RWPE2 (cell line): Measurements from ENCODE around the gene TRAF3IP1.

Experiments
- ATAC-seq: fragments of 200-7000 bp; cut with Tn5 transposase; 3 replicates; pipeline ENCODE4 v1.9.1; 2021; ENCODE audit warnings: low read depth
- DNase-seq: peaks from one replicate; pipeline ENCODE4 v3.0.0-alpha.2; 2020; ENCODE audit warnings: low spot score
- H3K27ac ChIP-seq: fragments of 450-650 bp; 2 replicates; pipeline ENCODE4 v1.5.1; 2017; ENCODE audit warnings: mild to moderate bottlenecking; ENCODE audit not compliant: poor library complexity, severe bottlenecking
- H3K27me3 ChIP-seq: fragments of 250-450 bp; sonication (Bioruptor Pico); 2 replicates; pipeline ENCODE4 v1.5.1; 2021; ENCODE audit warnings: mild to moderate bottlenecking, moderate library complexity; ENCODE audit not compliant: insufficient read depth, poor library complexity, severe bottlenecking
- H3K36me3 ChIP-seq: fragments of 250-450 bp; sonication (Bioruptor Pico); 2 replicates; pipeline ENCODE4 v1.5.1; 2020; ENCODE audit warnings: low read depth, mild to moderate bottlenecking, moderate library complexity
- H3K4me1 ChIP-seq: fragments of 250-450 bp; sonication (Bioruptor Pico); 2 replicates; pipeline ENCODE4 v1.5.1; 2021; ENCODE audit warnings: mild to moderate bottlenecking, moderate library complexity; ENCODE audit not compliant: insufficient read depth, poor library complexity, severe bottlenecking
- H3K4me3 ChIP-seq: fragments of 250-450 bp; sonication (Bioruptor Pico); 2 replicates; pipeline ENCODE4 v1.5.1; 2021; ENCODE audit warnings: mild to moderate bottlenecking, moderate library complexity; ENCODE audit not compliant: severe bottlenecking
- H3K9me3 ChIP-seq: fragments of 250-450 bp; sonication (Bioruptor Pico); 2 replicates; pipeline ENCODE4 v1.5.1; 2021; ENCODE audit warnings: mild to moderate bottlenecking, moderate library complexity; ENCODE audit not compliant: severe bottlenecking
- CTCF ChIP-seq: fragments of 450-650 bp; IDR thresholded peaks from one replicate; pipeline ENCODE4 v1.5.1; 2017; ENCODE audit warnings: mild to moderate bottlenecking, moderate library complexity; ENCODE audit not compliant: poor library complexity, severe bottlenecking

Gene TRAF3IP1

GRCh38 chr2:238378230-238379095, 58.1 kb downstream of the TRAF3IP1 start:
- ATAC-seq = no peak
- Histone ChIP-seq H3K27me3 (no peaks in the 10 kb centered on the region), H3K4me1 (peaks cover 24% of the 10 kb centered on the region), H3K36me3 (peaks cover under 1% of the 10 kb centered on the region; the same call in 1 of the 2 replicates), H3K27ac (peak overlapping the region; percentile 85), H3K9me3 (no peaks in the 10 kb centered on the region), H3K4me3 (no peak overlapping the region)
- DNase-seq = no peak
- no peak for TF ChIP-seq CTCF

- peaks cover 7% of the 10 kb centered on the region; the same call in 1 of the 2 replicates for H3K36me3 ChIP-seq
- TF ChIP-seq CTCF = no peak
- ATAC-seq (peak; percentile 57; the same call in 2 of the 3 replicates), DNase-seq (no peak)
- no peak overlapping the region for H3K4me3 ChIP-seq
- H3K27ac ChIP-seq = peak overlapping the region; percentile 85
- H3K9me3 ChIP-seq = no peaks in the 10 kb centered on the region
- H3K27me3 ChIP-seq = no peaks in the 10 kb centered on the region
- H3K4me1 ChIP-seq = peaks cover 24% of the 10 kb centered on the region
Observed at GRCh38 chr2:238379096-238379810, 58.9 kb downstream of the TRAF3IP1 start.

- peak; percentile 40 for ATAC-seq
Observed at GRCh38 chr2:238380336-238380735, 60.0 kb downstream of the TRAF3IP1 start.

GRCh38 chr2:238380785-238381184, 60.5 kb downstream of the TRAF3IP1 start:
- no peak for TF ChIP-seq CTCF
- Histone ChIP-seq H3K4me3 (no peak overlapping the region), H3K27me3 (no peaks in the 10 kb centered on the region), H3K36me3 (peaks cover 7% of the 10 kb centered on the region; the same call in 1 of the 2 replicates), H3K4me1 (peaks cover 24% of the 10 kb centered on the region), H3K9me3 (no peaks in the 10 kb centered on the region), H3K27ac (peak overlapping the region; percentile 85)
- DNase-seq (no peak), ATAC-seq (peak; percentile 87)

More at GRCh38 chr2:238380336-238380735, 60.0 kb downstream of the TRAF3IP1 start:
- DNase-seq = no peak
- TF ChIP-seq CTCF = no peak
- Histone ChIP-seq H3K9me3 (no peaks in the 10 kb centered on the region), H3K4me1 (peaks cover 24% of the 10 kb centered on the region), H3K27ac (peak overlapping the region; percentile 85), H3K36me3 (peaks cover 7% of the 10 kb centered on the region; the same call in 1 of the 2 replicates), H3K27me3 (no peaks in the 10 kb centered on the region), H3K4me3 (no peak overlapping the region)
